HL-60 (cell line): ENCODE data around the gene PRKAR2B.

Experiments used
- DNase-seq, 2 experiments: peaks; one replicate each; pipeline ENCODE4 v3.0.0-alpha.2; 2010 to 2020; ENCODE audit warnings: low read depth in 1 of 2, low spot score in 1 of 2
- H3K27ac ChIP-seq: fragments of 250-450 bp; sonication (Bioruptor Pico); replicated peaks from 2 replicates; pipeline ENCODE4 v1.5.1; 2020; ENCODE audit warnings: mild to moderate bottlenecking, moderate library complexity
- H3K27me3 ChIP-seq: fragments of 250-450 bp; sonication (Bioruptor Pico); 2 replicates; pipeline ENCODE4 v1.5.1; 2021; ENCODE audit warnings: mild to moderate bottlenecking, moderate library complexity; ENCODE audit not compliant: insufficient read depth, poor library complexity, severe bottlenecking
- H3K4me3 ChIP-seq: replicated peaks from 2 replicates; pipeline ENCODE4 v1.5.1; 2011; ENCODE audit warnings: mild to moderate bottlenecking, control low read depth, low read length; ENCODE audit not compliant: insufficient read depth
- CTCF ChIP-seq: IDR thresholded peaks from one replicate; pipeline ENCODE4 v1.5.1; 2011; ENCODE audit warnings: low read length, control low read depth, inconsistent platforms; ENCODE audit not compliant: insufficient read depth
- GABPA ChIP-seq: IDR thresholded peaks from 2 replicates; pipeline ENCODE4 v1.6.1; 2012; ENCODE audit warnings: low read depth
- POLR2AphosphoS5 ChIP-seq: IDR thresholded peaks from 2 replicates; pipeline ENCODE4 v1.6.1; 2012; ENCODE audit warnings: low read depth
- REST ChIP-seq: IDR thresholded peaks from 2 replicates; pipeline ENCODE4 v1.6.1; 2012; ENCODE audit warnings: low read depth; ENCODE audit not compliant: insufficient replicate concordance
- SPI1 ChIP-seq: IDR thresholded peaks from 2 replicates; pipeline ENCODE4 v1.6.1; 2012; ENCODE audit warnings: low read depth, mild to moderate bottlenecking, borderline replicate concordance

PRKAR2B gene

GRCh38 chr7:107170051-107170915 is 125.8 kb downstream of the PRKAR2B start:
- no peak for DNase-seq
- Histone ChIP-seq H3K27me3 (no peaks in the 10 kb centered on the region), H3K4me3 (peak overlapping the region; percentile 97), H3K27ac (peak overlapping the region; percentile 93)
- TF ChIP-seq REST (no peak), POLR2AphosphoS5 (no peak), GABPA (no peak), SPI1 (peak; percentile 32; the same call in 1 of the 2 replicates), CTCF (no peak)

DNA sequence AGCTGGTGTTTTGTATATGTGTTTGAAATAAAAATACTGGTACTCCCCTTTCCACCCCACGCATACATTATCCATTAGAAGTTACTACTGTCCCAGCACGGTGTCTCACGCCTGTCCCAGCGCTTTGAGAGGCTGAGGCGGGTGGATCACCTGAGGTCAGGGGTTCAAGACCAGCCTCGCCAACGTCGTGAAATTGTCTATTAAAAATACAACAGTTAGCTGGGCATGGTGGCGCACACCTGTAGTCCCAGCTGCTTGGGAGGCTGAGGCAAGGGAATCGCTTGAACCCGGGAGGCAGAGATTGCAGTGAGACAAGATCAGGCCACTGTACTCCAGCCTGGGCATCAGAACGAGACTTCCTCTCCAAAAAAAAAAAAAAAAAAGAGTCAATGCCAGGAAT is 127.0 kb downstream of the PRKAR2B start:
- no peak overlapping the region for H3K4me3 ChIP-seq
- TF ChIP-seq REST (no peak), POLR2AphosphoS5 (no peak), GABPA (no peak), SPI1 (no peak), CTCF (no peak)
- DNase-seq, result no peak
- no peaks in the 10 kb centered on the region for H3K27me3 ChIP-seq
- H3K27ac ChIP-seq, result no peak overlapping the region

- no peak overlapping the region for H3K27ac ChIP-seq
- no peaks in the 10 kb centered on the region for H3K27me3 ChIP-seq
- no peak for TF ChIP-seq GABPA
- TF ChIP-seq POLR2AphosphoS5, result no peak
- no peak for TF ChIP-seq SPI1
- no peak for TF ChIP-seq CTCF
- no peak for TF ChIP-seq REST
- DNase-seq, result no peak
- no peak overlapping the region for H3K4me3 ChIP-seq
Measured at GRCh38 chr7:107172276-107173032, 127.9 kb downstream of the PRKAR2B start.
